8988T (cell line): ENCODE measurements around the gene IQGAP2.
"Not testable (repeated sequence)": the region's sequence is repeated elsewhere in the genome, so short reads cannot be mapped to it uniquely, and the experiment has no call there.

Source experiments
- DNase-seq: peaks from one replicate; pipeline ENCODE4 v3.0.0; 2011

Gene IQGAP2

DNA sequence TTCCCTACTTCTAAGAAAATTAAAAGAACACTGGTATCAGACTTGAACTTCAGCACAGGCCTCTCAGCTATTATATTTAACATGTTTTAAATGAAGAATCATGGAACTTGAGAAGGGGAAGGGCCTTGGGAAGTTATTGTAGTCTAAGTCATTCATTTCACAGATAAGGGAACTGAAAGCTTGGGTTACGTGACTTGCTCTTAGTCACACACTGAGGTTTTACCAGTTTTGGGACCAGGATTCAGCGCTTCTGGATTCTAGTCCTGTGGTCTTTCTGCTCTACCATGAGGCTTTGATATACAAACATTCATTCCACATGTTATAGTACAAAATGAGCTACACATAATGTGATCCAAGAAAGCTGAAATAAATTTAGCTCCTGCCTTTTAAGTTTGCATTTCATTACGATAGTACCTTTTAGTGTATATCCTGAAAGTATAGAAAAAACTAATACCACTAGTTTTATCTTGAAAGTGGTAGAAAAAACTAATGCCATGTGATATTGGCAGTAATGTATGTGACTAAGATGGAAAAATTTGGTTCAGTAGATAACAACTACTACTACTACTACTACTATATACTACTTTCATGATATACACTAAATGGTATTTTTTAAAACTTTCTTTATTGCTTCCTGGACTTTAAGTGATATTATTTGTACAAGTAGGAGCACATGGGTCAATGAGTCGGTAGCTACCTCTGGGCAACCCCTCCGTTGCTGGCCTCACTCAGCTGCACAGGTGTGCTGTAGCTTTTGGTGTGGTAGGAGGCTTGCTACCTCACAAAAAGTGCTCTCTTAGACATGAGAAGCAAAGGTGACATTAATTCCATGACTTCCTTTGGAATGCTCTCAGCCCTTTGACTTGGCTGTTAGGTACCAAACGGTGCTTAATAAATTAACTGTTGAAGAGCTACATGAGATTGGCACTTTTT, 179.4 kb downstream of the IQGAP2 start:
- DNase-seq, result no peak

DNA sequence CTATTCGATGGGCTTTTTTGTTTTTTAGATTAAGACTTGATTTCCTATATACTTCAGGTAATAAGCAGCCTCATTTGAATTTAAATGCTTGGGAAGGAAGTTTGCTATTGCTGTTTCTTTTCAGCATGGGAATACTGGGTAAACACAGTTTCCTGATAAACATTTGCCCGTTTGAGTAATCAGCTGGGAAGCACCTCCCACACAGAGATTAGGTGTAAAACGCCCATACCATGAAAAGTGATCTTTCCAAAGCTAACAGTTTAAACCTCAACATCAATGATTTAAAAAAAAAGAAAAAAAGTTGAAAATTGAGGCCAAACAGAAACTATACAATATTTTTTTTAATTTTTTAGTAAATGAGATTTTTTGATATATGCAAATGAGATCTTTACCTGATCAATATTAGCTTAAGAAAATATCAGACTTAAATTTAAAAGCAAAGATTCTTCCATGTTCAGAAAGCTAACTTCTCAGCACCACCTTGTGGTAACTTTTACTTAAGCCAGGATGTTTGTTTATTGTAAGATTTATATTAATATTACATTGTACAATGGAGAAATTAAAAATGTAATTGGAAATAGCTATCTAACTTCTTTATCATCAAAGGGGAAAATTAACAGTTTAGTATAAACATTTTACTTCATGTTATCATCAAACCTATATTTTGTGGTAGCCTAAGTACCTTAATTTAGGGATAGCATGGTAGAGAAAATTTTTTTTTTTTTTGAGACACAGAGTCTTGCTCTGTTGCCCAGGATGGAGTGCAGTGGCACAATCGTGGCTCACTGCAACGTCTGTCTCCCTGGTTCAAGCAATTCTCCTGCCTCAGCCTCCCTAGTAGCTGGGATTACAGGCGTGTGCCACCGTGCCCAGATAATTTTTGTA, 180.3 kb downstream of the IQGAP2 start:
- no peak for DNase-seq

DNA sequence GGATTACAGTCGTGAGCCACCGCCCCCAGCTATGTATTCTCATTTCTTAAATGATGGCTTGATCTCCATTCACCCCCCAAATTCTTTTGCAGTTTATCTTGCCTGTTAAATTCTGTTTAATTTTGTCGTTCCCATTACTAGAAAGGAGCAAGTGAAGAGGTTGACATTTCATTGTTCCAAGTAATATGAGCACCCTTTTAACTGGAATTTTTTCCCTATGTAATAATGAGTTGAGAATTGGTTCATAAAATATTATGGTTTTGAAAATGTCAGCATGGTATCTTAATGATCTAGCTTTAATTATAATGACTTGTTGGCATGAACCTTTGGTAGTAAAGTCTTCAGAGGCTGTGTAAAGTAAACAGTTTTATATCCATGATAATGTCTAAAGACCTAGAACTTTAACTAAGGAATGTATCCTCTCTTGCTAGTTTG, 182.7 kb downstream of the IQGAP2 start:
- DNase-seq, result no peak

DNA sequence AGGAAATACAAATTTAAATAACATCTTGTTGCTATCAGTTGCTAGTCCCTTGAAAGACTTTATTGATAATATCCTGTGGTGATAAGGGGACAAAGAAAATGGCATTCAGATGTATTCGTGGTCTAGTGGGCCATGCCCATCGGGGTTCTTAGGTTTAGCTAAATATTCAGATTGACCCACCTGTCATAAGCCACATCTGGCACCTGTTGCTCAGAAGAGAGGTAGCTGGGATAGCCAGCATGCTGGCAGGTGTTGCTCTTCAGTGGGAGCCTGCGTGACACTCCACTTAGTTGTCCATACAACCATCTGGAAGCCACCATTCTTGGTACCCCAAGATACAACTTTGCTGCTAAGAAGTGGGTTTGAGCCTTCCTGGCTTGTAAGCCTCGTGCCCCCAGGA, 183.4 kb downstream of the IQGAP2 start:
- DNase-seq, result no peak

DNA sequence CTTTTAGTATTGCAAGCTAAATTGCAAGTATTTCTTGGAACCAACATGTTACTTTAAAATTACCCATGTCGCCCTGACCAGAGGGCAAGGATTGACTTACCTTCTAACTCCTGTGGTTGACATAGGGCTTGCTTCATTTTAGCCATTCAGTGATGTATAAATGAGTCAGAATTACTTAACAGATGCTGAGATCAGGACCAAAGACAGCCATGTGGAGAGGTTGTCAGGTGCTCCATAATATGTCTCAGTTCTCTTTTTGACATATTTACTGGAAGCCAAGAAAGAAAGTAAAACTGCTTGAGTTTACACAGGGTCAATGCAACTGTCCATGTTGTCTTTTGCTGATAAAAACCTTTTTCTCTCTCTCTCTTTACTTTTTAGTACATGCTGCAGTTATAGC, 186.9 kb downstream of the IQGAP2 start:
- DNase-seq, result no peak

DNA sequence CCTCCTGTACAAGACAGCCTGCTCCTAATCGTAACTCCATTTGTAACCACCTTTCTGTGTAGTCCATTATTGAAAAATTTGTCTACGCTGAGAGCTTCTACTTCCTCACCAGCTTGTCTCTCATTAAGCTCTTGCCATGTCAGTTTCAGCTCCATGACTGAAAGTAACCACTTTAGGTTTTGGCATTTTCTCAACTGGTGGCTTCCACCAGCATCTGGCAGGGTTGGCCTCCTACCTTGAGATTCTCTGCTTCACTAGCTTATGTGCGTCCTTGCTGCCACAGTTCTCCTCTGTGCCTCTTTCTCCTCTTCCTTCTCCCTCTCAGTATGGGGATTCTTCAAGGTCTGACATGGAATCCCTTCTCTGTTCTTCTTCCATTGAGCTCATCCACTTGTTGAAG, 188.3 kb downstream of the IQGAP2 start:
- no peak for DNase-seq

DNA sequence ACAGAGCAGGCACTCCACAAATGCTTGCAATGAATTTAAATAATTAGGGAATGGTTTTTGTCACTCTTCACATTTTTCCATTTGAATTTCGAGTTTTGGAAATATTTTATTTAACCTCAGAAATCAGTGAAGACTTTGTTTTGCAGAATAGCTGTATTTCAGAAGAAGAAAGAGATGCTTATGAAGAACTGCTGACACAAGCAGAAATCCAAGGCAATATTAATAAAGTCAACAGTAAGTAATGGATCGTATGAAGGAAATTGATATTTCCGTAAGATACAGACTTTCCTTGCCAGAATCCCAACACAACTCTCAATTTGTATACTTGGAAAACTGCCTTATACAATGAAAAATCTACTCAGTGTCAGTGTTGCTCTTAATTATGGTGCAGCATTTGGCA, 189.6 kb downstream of the IQGAP2 start:
- no peak for DNase-seq

DNA sequence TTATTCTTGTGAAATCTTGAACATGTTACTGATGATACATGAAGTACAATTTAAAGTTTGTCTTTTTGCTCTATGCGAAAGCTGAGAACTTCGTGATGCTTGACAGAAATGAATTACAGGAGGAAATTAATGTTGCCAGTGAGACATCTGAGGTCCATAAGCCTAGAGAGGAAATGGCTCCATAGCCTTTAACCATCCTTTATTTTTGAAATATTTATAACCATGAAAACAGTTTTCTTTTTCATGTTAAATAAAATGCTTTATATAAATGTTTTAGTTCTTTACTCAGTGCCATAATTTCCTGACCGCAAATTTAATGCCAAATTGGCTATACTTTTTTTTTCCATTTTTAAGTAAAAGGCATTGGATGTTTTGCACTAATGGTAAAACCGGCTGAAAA, 191.0 kb downstream of the IQGAP2 start:
- DNase-seq, result no peak

DNA sequence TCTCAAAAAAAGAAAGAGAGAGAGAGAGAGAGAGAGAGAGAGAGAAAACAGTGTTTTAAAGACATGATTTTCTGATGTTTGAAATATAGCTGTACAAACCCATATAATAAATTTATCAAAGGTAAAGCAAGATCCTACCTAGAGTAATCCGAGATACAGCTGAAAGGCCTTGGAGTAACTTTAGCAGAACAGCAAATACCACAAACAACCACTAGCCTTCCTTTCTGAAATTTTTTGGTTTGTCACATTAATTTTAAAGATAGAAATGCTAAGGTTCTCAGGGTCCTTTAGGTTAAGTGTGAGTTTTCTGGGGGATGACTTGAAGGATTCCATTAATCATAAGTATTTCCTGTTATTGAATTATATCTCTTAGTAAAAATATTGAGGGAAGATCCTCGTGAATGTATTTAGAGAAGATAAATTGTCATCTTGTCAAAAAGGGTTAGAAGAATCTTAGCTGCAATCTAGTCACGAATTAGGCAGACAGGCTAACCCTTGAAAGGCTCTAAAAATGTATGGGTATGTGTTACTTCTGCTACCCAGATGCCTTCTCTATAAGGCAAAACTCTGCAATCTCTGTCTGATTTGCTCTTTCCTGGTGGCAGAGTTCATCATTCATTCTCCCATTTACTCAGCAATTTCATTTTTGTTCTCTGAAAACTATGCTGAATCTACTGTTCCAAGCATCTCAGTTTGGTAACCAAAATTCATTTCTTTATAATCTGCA, 192.8 kb downstream of the IQGAP2 start:
- DNase-seq, result no peak

DNA sequence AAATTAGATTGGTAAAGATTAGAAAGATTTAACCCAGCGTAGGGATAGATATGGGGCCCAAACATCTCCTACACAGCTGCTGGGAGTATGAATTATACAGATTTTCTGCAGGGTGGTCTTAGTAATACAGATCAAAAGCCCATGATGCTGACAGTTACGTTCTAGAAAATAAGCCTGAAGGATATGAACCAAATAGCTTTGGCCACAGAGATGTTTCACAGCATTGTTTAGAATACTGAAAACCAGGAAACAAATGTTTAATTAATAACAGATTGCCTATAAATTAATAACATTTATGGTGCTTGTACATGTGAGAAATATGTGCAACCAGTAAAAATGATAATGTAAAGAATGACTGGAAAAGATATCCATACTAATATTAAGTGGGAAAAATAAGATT, 195.4 kb downstream of the IQGAP2 start:
- no peak for DNase-seq

DNA sequence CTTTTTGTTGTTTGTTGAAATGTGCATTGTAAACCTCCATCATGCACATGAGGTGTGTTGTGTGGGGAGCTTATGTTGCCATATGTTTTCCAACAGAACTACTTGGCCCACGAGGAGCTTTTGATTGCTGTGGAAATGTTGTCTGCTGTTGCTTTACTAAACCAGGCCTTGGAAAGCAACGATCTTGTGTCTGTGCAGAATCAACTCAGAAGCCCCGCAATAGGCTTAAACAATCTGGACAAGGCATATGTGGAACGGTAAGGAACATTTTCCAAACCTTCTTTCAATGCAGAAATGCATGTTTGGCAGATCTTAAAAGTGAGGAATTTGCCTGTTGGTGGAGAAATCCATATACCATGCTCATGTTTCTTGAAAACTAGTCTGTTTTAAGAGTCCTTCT, 197.6 kb downstream of the IQGAP2 start:
- no peak for DNase-seq

DNA sequence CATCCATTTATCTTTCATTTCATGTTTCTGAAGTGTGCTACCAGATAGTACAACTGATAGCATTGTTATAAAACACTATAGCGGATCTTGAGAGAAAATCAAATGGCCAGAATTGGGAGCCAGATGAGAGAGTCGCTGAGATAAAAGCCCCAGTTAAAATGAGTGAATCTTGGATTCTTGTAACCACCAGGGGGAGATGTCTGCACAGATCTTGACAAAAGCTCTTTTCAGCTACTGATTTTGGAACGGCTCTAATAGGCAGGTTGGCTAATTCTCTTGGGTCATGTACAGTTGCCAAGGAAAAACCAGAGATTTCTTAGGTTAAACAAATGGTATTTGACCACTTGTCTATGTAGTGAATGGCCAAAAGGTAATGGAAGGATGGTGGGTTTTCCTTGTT, 198.4 kb downstream of the IQGAP2 start:
- no peak for DNase-seq

DNA sequence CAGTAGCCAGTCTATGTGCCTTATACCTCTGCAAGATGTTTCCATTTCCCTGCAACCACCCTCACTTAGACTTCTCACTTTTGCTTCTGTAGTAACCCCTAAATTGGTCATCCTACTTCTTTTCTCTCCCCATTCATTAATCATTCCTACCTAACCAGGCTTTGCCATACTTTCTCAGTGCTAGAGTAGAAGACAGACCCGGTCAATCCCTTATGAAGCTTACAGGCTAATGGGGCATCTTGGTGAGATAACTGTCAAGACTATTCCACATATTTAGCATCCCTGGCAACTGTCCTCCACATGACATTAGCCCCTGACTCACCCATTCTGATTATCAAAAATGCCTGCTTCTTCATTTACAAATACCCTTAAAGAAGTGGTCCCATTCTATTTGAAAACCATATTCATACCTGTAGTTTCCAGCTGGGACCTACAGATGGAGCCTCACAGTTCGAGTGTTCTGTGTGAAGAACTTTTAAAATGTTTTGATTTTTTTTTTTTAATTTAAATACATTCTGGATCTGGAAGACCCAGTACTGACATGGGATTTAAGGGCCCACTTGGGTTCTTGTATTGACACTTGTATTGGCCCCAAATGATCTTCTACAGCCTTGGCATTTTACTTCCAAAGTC, 199.1 kb downstream of the IQGAP2 start:
- DNase-seq, result no peak

DNA sequence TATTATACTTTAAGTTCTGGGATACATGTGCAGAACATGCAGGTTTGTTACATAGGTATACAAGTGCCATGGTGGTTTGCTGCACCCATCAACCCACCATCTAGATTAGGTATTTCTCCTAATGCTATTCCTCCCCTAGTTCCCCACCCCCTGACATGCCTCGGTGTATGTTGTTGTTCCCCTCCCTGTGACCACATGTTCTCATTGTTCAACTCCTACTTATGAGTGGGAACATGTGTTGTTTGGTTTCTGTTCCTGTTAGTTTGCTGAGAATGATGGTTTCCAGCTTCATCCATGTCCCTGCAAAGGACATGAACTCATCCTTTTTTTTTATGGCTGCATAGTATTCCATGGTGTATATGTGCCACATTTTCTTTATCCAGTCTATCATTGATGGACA, 200.9 kb downstream of the IQGAP2 start:
- not testable (repeated sequence) for DNase-seq

DNA sequence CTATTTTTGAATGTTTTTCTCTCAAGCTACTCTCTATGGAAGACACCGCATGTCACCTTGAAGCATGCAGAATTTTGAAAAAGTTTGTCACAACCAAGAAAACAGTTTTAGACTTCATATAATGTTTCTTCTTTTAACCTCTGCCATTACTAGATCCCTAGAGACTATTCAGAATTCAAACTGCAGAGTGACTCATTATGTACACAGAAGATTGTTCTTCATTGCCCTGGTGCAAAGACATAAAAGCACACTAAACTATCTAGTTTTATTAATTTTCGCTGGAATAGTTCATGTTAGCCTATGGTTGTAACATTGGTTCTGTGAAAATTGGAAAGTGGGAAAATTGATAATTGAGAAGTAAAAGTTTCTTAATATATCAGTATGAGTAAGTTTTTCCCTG, 201.8 kb downstream of the IQGAP2 start:
- no peak for DNase-seq

DNA sequence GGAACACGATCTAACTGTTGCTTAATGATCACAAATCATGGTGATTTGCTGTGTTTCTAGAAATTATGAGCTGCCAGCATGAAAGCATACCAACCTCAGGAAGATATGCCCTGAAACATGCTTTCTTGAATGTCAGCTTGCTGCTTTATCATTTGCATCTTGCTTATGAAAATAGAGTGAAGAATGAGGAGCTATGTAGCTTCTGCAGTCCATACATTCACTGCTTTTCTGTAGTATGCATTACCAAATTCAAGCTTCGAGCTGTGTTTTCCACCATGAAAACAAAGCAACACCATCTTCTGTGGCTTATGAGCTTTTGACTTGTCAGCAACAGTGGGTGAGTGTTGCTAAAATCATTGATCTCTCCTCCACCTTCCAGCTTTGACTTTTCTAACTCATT, 203.6 kb downstream of the IQGAP2 start:
- no peak for DNase-seq

DNA sequence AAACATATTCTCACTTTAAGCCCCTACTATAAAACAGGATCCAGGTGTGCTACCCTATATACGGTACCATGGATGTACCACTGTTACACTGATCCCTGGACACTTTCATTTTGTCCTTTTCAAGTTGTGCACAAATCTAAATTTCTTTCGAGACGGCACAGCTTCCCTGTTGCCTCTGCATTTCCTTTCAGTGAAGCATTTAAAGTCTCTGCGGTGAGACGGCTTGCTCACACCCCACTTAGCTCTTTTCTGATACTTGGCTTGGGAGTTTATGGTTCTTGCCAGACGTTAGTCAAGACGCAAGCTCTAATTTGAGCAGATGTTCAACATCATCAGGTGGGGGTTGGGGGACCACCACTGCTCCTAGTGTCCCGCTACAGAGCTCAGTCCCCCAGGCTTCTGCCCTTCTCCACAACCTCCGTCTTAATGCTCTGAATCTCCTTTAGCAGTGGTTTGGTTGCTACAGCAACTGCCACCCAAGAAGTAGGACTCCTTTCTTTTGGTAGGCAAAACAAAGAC, 204.3 kb downstream of the IQGAP2 start:
- DNase-seq, result no peak

DNA sequence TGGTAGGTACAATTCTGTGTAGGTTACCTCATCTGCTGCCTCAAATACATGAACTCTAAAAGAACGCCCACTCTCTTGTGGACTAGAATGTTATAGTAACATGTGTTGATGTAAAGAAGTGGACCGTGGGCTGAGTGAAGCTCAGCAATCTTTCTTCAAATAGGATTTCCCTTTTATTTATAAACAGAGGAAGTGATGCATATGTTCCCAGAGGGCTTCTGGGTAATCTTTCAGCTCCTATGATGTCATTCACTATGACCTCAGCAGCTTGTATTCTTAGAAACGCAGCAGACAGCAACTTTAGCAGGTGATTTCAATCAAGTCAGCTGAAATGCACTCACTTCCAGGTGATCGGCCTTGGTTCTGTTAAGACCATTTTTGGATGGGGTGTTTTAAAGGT, 205.7 kb downstream of the IQGAP2 start:
- no peak for DNase-seq

DNA sequence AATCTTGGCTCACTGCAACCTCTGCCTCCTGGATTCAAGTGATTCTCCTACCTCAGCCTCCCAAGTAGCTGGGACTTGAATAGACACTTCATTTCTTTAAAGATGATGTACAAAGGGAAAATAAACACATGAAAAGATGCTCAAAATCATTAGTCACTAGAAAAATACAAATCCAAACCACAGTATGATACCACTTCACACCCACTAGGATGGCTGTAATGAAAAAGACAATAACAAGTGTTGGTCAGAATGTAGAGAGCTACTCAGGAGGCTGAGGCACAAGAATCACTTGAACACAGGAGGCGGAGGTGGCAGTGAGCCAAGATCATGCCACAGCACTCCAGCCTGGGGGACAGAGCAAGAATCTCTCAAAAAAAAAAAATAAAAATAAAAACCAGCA, 207.1 kb downstream of the IQGAP2 start:
- no peak for DNase-seq

DNA sequence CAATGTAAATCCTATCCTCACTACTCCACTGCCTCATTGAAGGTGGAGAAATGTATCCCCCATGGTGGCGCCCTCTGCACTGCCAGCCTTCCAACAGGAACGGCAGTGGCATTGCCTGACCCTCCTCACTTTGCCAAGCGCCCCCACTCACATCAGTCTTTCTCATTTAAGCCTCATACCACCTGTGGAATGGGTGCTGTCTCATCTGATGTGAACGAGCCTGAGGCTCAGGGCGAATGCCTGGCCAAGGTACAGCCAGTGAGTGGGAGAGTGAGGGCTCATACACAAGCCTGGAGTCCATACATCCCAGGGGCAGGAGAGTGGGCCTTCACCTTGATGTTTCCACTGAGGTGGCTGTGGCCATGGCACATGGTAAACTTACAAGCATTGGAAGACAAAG, 209.9 kb downstream of the IQGAP2 start:
- DNase-seq, result no peak

DNA sequence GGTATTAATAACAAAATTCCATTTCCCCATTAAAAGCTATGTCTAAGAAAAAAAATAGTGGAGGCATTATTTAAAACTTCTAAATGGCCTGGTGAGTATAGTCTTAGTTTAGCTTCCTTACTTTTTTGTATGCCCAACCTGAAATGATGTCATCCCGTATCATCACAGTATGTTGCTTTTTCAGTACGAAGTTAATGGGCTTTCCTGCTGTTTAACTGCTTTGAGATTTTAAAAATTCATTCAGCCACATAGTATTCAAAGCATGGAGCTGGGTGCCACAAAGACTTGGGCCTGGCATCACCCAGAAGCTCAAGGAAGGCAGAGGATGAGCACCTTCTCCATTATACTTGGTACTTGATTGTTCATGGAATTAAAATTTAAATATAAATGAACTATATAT, 212.7 kb downstream of the IQGAP2 start:
- no peak for DNase-seq

DNA sequence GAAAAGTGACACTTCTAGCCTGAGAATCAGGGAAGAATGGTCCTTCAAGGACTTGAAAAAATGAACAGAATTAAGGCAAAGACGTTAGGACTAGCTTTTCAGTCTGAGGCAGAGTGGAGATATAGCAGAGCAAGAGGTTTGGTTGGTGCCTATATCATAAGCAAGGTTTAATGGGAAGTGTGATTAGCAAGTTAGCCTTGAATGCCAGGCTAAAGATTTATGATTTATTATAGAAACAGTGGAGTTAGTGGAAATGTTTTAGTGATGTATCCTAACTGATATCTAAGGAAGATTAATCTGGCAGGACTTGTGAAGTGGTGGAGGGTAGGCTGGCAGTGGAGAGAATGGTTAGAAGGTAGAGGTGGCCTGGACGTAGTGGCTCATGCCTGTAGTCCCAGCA, 213.1 kb downstream of the IQGAP2 start:
- DNase-seq, result no peak

DNA sequence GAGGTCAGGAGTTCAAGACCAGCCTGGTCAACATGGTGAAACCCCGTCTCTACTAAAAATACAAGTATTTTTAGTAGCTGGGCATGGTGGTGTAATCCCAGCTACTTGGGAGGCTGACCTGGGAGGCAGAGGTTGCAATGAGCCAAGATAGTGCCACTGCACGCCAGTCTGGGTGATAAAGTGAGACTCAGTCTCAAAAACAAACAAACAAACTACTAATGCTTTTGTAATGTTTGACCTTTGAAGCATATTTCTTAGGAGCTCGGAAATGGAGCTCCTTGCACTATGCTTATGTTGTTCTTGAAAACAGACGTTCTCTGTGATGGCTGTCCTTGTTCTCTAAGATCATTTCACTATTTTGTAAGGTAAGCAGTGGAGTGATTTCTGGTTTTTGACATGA, 214.1 kb downstream of the IQGAP2 start:
- no peak for DNase-seq
